CD14-positive monocyte (primary cell): ENCODE measurements around the gene NFATC1. TPM values are rescaled to one million over a fixed set of nuclear protein-coding genes. Genes with fewer than 3 reads are reported as not detected.

ENCODE experiments used
- DNase-seq, 3 donors: peaks; one replicate each; pipeline ENCODE4 v3.0.0-alpha.2; 2011 to 2022
- H2AFZ ChIP-seq: 2 replicates; pipeline ENCODE4 v1.6.0; 2012; ENCODE audit warnings: mild to moderate bottlenecking, low read depth, low read length, inconsistent platforms; ENCODE audit not compliant: insufficient read depth, poor library complexity, severe bottlenecking
- H3K27ac ChIP-seq, 2 donors: 1 replicate in 1 of 2; 2 replicates in 1 of 2; pipeline ENCODE4 v1.5.1; 2012 to 2013; ENCODE audit warnings: low read length in 2 of 2, control low read depth in 1 of 2, inconsistent platforms in 1 of 2, low read depth in 1 of 2, mild to moderate bottlenecking in 1 of 2
- H3K27me3 ChIP-seq, 2 donors: one replicate each; pipeline versions ENCODE4 v1.6.0 to v1.6.1; 2011 to 2013; ENCODE audit warnings: low read length in 2 of 2; ENCODE audit not compliant: control insufficient read depth in 2 of 2, insufficient read depth in 2 of 2
- H3K36me3 ChIP-seq, 2 donors: replicated peaks in 1 of 2; 1 replicate in 1 of 2; 2 replicates in 1 of 2; pipeline versions ENCODE4 v1.5.1 to v1.6.1; 2012 to 2013; ENCODE audit warnings: low read length in 2 of 2, control low read depth in 1 of 2, inconsistent platforms in 1 of 2, mild to moderate bottlenecking in 1 of 2; ENCODE audit not compliant: insufficient read depth in 2 of 2, control insufficient read depth in 1 of 2
- H3K4me1 ChIP-seq, 2 donors: 1 replicate in 1 of 2; 2 replicates in 1 of 2; pipeline versions ENCODE4 v1.5.1 to v1.6.1; 2012 to 2013; ENCODE audit warnings: low read length in 2 of 2, control low read depth in 1 of 2, inconsistent platforms in 1 of 2, mild to moderate bottlenecking in 1 of 2, moderate library complexity in 1 of 2; ENCODE audit not compliant: insufficient read depth in 2 of 2, control insufficient read depth in 1 of 2
- H3K4me2 ChIP-seq: replicated peaks from 2 replicates; pipeline ENCODE3; 2012; ENCODE audit warnings: low read length, moderate library complexity, mild to moderate bottlenecking; ENCODE audit not compliant: poor library complexity, severe bottlenecking; ENCODE audit errors: extremely low read depth
- H3K4me3 ChIP-seq, 3 experiments: fragments of 200-600 bp in 1 of 3; sonication (generic) in 1 of 3; replicated peaks in 1 of 3; 1 replicate in 2 of 3; 2 replicates in 1 of 3; pipeline ENCODE4 v1.5.1; 2011 to 2013; ENCODE audit warnings: low read length in 3 of 3, mild to moderate bottlenecking in 3 of 3, control low read depth in 2 of 3, low read depth in 2 of 3, inconsistent platforms in 1 of 3, moderate library complexity in 1 of 3
- H3K79me2 ChIP-seq: 2 replicates; pipeline ENCODE4 v1.6.0; 2012; ENCODE audit warnings: mild to moderate bottlenecking, control low read depth, inconsistent platforms, low read length, moderate library complexity; ENCODE audit not compliant: insufficient read depth
- H3K9ac ChIP-seq: 2 replicates; pipeline ENCODE4 v1.6.0; 2017; ENCODE audit warnings: low read length, mild to moderate bottlenecking; ENCODE audit not compliant: insufficient read depth, poor library complexity, severe bottlenecking
- H3K9me3 ChIP-seq, 2 donors: replicated peaks in 1 of 2; 1 replicate in 1 of 2; 2 replicates in 1 of 2; pipeline versions ENCODE4 v1.5.1 to v1.6.1; 2012 to 2013; ENCODE audit warnings: low read length in 2 of 2, control low read depth in 1 of 2; ENCODE audit not compliant: control insufficient read depth in 1 of 2, insufficient read depth in 1 of 2
- H4K20me1 ChIP-seq: 2 replicates; pipeline ENCODE4 v1.6.0; 2012; ENCODE audit warnings: mild to moderate bottlenecking, low read length, control low read depth, moderate library complexity; ENCODE audit not compliant: insufficient read depth
- H3K27ac Mint-ChIP-seq, 7 donors: one replicate each; pipeline ENCODE4 v1.8.0; 2020; ENCODE audit warnings: mild to moderate bottlenecking in 7 of 7, mixed read lengths in 7 of 7, moderate library complexity in 6 of 7, inconsistent platforms in 2 of 7
- H3K27me3 Mint-ChIP-seq, 3 donors: one replicate each; pipeline ENCODE4 v1.8.0; 2021 to 2022; ENCODE audit warnings: low read depth in 3 of 3, mild to moderate bottlenecking in 3 of 3, mixed read lengths in 3 of 3, moderate library complexity in 3 of 3, inconsistent platforms in 1 of 3
- H3K36me3 Mint-ChIP-seq, 2 donors: one replicate each; pipeline ENCODE4 v1.8.0; 2020; ENCODE audit warnings: mixed read lengths in 2 of 2, inconsistent platforms in 1 of 2, mild to moderate bottlenecking in 1 of 2
- H3K4me1 Mint-ChIP-seq: one replicate; pipeline ENCODE4 v1.8.0; 2020; ENCODE audit warnings: mild to moderate bottlenecking, mixed read lengths
- H3K4me3 Mint-ChIP-seq, 2 donors: one replicate each; pipeline ENCODE4 v1.8.0; 2020; ENCODE audit warnings: mild to moderate bottlenecking in 2 of 2, mixed read lengths in 2 of 2, moderate library complexity in 1 of 2
- H3K9me3 Mint-ChIP-seq, 7 donors: one replicate each; pipeline ENCODE4 v1.8.0; 2020 to 2022; ENCODE audit warnings: mixed read lengths in 7 of 7, mild to moderate bottlenecking in 6 of 7, moderate library complexity in 6 of 7, inconsistent platforms in 2 of 7
- WGBS: methylation state at CpG from one replicate; pipeline ENCODE4 v1.1.5; 2013; ENCODE audit warnings: missing lambda C conversion rate; ENCODE audit not compliant: insufficient coverage; 5-methylcytosine and 5-hydroxymethylcytosine counted together
- intact Hi-C, 2 donors: fragments of 100-400 bp; cut with micrococcal nuclease; formaldehyde crosslinking; loops; one replicate each; pipeline versions ENCODE4 v1.15.0 to v1.15.1; 2023
- polyA plus RNA-seq, 3 donors: library from polyadenylated mRNA; depleted of rRNA in 1 of 3; unstranded in 2 of 3; stranded (reverse) in 1 of 3; fragments of 300-500 nt in 2 of 3; fragments of >200 nt in 1 of 3; fragmentation: Illumina TruSeq in 2 of 3; gene quantifications; 1 replicate in 2 of 3; 2 replicates in 1 of 3; pipeline ENCODE4 v1.2.3, GENCODE V29; 2012 to 2021
- TF ChIP-seq, protein P1 (sequence below): fragments of 200-600 bp; IDR thresholded peaks from one replicate; pipeline ENCODE4 v1.8.0; 2022; ENCODE audit warnings: antibody characterized with exemption, mild to moderate bottlenecking

Gene NFATC1
- polyA plus RNA-seq, 3 donors = 7.8 to 10.7 (median 8.3) TPM

DNA sequence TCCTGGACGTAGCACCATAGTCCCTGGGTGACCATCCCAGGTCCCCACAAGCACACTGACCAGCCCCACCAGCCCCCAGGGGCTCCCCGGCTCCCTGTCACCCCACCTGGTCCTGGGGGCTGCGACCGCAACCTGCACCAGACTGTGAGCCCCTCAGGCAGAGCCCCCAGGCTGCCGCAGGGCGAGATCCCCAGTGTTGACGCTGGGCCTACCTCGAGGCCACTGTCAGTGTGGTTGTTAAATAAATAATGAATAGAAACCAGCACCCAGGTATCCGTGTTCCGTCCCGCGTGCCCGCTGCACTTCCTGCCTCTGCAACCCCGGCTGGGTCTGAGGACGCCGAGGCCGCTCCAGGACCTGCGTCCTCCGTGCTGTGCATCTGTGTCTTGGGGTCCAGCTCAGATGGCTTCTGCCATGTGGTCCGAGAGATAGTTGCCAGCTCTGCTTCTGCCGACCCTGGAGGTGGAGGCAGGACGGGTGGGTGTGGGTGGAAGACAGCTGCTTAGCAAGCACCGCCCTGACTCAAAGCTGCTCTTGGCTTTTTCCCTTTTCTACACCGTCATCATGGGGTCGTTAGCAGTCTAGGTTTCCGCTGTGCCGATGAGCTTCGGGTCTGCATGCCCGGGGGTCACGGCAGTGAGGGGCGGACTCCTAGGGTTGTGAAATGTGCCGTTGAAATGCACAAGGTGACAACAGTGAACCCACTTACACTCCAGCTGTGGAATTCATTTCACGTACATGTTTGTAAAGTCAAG, 74.2 kb downstream of the NFATC1 start:
- Histone ChIP-seq H3K27me3 (no peaks in the 10 kb centered on the region), H3K4me3 (no peak overlapping the region), H3K79me2 (no peaks in the 10 kb centered on the region), H3K9me3 (peaks cover 10 to 30% of the 10 kb centered on the region in 2 donors), H3K9ac (no peak overlapping the region), H3K4me1 (no peaks in the 10 kb centered on the region), H4K20me1 (no peaks in the 10 kb centered on the region), H3K4me2 (no peak overlapping the region), H3K36me3 (peaks cover 25 to 61% of the 10 kb centered on the region in 2 donors), H2AFZ (no peak overlapping the region), H3K27ac (no peak overlapping the region)
- Mint-ChIP-seq H3K27ac (peak overlapping the region in 1 of 7 donors; percentile 63), H3K9me3 (peaks cover 10 to 19% (median 11%) of the 10 kb centered on the region in 7 donors), H3K4me3 (no peak overlapping the region), H3K27me3 (peaks cover 0 to 3% (median 2%) of the 10 kb centered on the region in 3 donors), H3K36me3 (peaks cover 45 to 70% of the 10 kb centered on the region in 2 donors), H3K4me1 (no peaks in the 10 kb centered on the region)
- TF ChIP-seq, protein P1, sequence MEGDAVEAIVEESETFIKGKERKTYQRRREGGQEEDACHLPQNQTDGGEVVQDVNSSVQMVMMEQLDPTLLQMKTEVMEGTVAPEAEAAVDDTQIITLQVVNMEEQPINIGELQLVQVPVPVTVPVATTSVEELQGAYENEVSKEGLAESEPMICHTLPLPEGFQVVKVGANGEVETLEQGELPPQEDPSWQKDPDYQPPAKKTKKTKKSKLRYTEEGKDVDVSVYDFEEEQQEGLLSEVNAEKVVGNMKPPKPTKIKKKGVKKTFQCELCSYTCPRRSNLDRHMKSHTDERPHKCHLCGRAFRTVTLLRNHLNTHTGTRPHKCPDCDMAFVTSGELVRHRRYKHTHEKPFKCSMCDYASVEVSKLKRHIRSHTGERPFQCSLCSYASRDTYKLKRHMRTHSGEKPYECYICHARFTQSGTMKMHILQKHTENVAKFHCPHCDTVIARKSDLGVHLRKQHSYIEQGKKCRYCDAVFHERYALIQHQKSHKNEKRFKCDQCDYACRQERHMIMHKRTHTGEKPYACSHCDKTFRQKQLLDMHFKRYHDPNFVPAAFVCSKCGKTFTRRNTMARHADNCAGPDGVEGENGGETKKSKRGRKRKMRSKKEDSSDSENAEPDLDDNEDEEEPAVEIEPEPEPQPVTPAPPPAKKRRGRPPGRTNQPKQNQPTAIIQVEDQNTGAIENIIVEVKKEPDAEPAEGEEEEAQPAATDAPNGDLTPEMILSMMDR = no peak
- no peak for DNase-seq
- intact Hi-C loops = no loop called here
- WGBS = 94% methylated on average over 27 of the region's 33 CpGs

DNA sequence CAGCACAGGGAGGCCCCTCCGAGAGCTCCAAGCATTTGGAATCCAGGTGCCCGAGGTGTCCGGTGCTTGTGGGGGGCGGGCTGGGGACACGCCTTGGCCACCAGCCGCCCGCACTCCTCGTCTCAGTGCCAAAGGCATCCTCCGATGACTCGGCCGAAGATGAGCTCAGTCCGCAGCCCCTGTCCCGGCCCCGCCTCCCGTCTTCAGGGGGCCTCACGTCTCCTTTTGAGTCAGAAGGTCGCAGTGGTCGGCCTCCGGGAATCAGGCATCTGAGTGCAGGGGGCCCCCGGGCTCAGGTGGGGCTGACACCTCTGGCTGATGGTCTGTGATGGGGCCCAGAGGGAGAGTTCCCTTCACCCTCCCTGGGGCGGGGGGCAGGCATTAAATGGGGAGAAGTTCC, 74.8 kb downstream of the NFATC1 start:
- Mint-ChIP-seq H3K27me3 (peaks cover 0 to 3% (median under 1%) of the 10 kb centered on the region in 3 donors), H3K4me3 (no peak overlapping the region), H3K36me3 (peaks cover 45 to 66% of the 10 kb centered on the region in 2 donors), H3K9me3 (peaks cover 10 to 21% (median 13%) of the 10 kb centered on the region in 7 donors), H3K27ac (no peak overlapping the region), H3K4me1 (no peaks in the 10 kb centered on the region)
- H4K20me1 ChIP-seq = no peaks in the 10 kb centered on the region
- no peak overlapping the region for H3K4me2 ChIP-seq
- H3K36me3 ChIP-seq = peaks cover 25 to 54% of the 10 kb centered on the region in 2 donors
- no peaks in the 10 kb centered on the region for H3K4me1 ChIP-seq
- TF ChIP-seq, protein P1 = no peak
- DNase-seq = no peak
- H3K27ac ChIP-seq = no peak overlapping the region
- H3K9me3 ChIP-seq = peaks cover 10 to 34% of the 10 kb centered on the region in 2 donors
- no peaks in the 10 kb centered on the region for H3K27me3 ChIP-seq
- intact Hi-C loops = no loop called here
- no peak overlapping the region for H3K4me3 ChIP-seq
- H3K79me2 ChIP-seq = no peaks in the 10 kb centered on the region
- no peak overlapping the region for H2AFZ ChIP-seq
- WGBS = 92% methylated on average over 19 of the region's 21 CpGs
- no peak overlapping the region for H3K9ac ChIP-seq
